Naive thymus-derived CD8-positive, alpha-beta T cell (primary cell): ENCODE results near the gene RAPGEF1. TPM values are rescaled to one million over a fixed set of nuclear protein-coding genes. Genes with fewer than 3 reads are reported as not detected.
A peak's percentile ranks its signal among the peaks of the same experiment; 100 is the strongest.
"Not testable (repeated sequence)": the region's sequence is repeated elsewhere in the genome, so short reads cannot be mapped to it uniquely, and the experiment has no call there.

Source experiments
- ATAC-seq, 2 donors: fragments of 150-1000 bp; cut with Tn5 transposase in 1 of 2; sonication (Bioruptor Pico), chemical (Tn5 transposase) in 1 of 2; 1 replicate in 1 of 2; 2 replicates in 1 of 2; pipeline ENCODE4 v1.10.0; 2021; ENCODE audit warnings: mild to moderate bottlenecking in 2 of 2, moderate library complexity in 2 of 2
- POLR2A ChIA-PET: fragments of 350-600 bp; sonication (Branson Sonifier 250); formaldehyde crosslinking; loops from one replicate; lab custom pipeline; 2021; ENCODE audit warnings: antibody characterized with exemption; lab: Charles Lee
- DNase-seq, 10 donors: peaks; one replicate each; pipeline versions ENCODE4 v3.0.0 to v3.0.0-alpha.2; 2020 to 2022
- H3K27ac Mint-ChIP-seq, 10 donors: one replicate each; pipeline ENCODE4 v1.8.0; 2020 to 2022; ENCODE audit warnings: mild to moderate bottlenecking in 10 of 10, mixed read lengths in 10 of 10, moderate library complexity in 4 of 10, inconsistent platforms in 1 of 10
- H3K27me3 Mint-ChIP-seq, 5 donors: one replicate each; pipeline ENCODE4 v1.8.0; 2021 to 2022; ENCODE audit warnings: mixed read lengths in 5 of 5
- H3K36me3 Mint-ChIP-seq, 3 donors: one replicate each; pipeline ENCODE4 v1.8.0; 2020 to 2022; ENCODE audit warnings: mixed read lengths in 3 of 3, mild to moderate bottlenecking in 2 of 3, inconsistent platforms in 1 of 3
- H3K4me1 Mint-ChIP-seq, 4 donors: one replicate each; pipeline ENCODE4 v1.8.0; 2021 to 2022; ENCODE audit warnings: mixed read lengths in 4 of 4
- H3K4me3 Mint-ChIP-seq, 10 donors: one replicate each; pipeline ENCODE4 v1.8.0; 2020 to 2022; ENCODE audit warnings: mild to moderate bottlenecking in 10 of 10, mixed read lengths in 10 of 10, moderate library complexity in 6 of 10, inconsistent platforms in 1 of 10
- H3K9me3 Mint-ChIP-seq, 9 donors: one replicate each; pipeline ENCODE4 v1.8.0; 2020 to 2022; ENCODE audit warnings: mixed read lengths in 9 of 9, mild to moderate bottlenecking in 3 of 9, inconsistent platforms in 1 of 9, moderate library complexity in 1 of 9
- polyA plus RNA-seq, 3 donors: library from polyadenylated mRNA; unstranded; fragments of 300-500 nt; fragmentation: Illumina TruSeq; gene quantifications; one replicate each; pipeline ENCODE4 v1.2.3, GENCODE V29; 2021
- total RNA-seq, 8 experiments: library from RNA in 2 of 8; stranded (reverse) in 2 of 8; gene quantifications; one replicate each; pipeline ENCODE4 v1.2.3 and lab custom pipeline; 2021 to 2026

Gene RAPGEF1
- total and polyA plus RNA-seq, 5 experiments from 2014 or later, result 1.6 to 94.7 (median 9.0) TPM

- no peak for DNase-seq
These were observed 67.4 kb downstream of the RAPGEF1 start for GRCh38 chr9:131672451-131672850.

GRCh38 chr9:131671133-131671520, 68.7 kb downstream of the RAPGEF1 start:
- Mint-ChIP-seq H3K4me1 (peaks cover 40 to 97% (median 77%) of the 10 kb centered on the region in 4 donors), H3K4me3 (peak overlapping the region in 5 of 10 donors; percentile 9 to 43 (median 42)), H3K9me3 (no peaks in the 10 kb centered on the region), H3K36me3 (peaks cover 0 to 2% (median 0%) of the 10 kb centered on the region in 3 donors), H3K27me3 (no peaks in the 10 kb centered on the region), H3K27ac (peak overlapping the region; percentile 13 to 96 (median 80))
- POLR2A ChIA-PET, result no interaction called here
- no peak for ATAC-seq
- DNase-seq, result no peak

More at GRCh38 chr9:131672451-131672850, 67.4 kb downstream of the RAPGEF1 start:
- Mint-ChIP-seq H3K27ac (peak overlapping the region in 5 of 10 donors; percentile 41 to 96 (median 60)), H3K9me3 (no peaks in the 10 kb centered on the region), H3K4me3 (no peak overlapping the region), H3K36me3 (peaks cover 0 to 2% (median 0%) of the 10 kb centered on the region in 3 donors), H3K4me1 (peaks cover 49 to 97% (median 79%) of the 10 kb centered on the region in 4 donors), H3K27me3 (no peaks in the 10 kb centered on the region)
- POLR2A ChIA-PET, result no interaction called here
- ATAC-seq, result no peak

- ATAC-seq (no peak), DNase-seq (peak in 1 of 10 donors; percentile 7)
- Mint-ChIP-seq H3K9me3 (no peaks in the 10 kb centered on the region), H3K4me3 (peak overlapping the region in 8 of 10 donors; percentile 4 to 45 (median 42)), H3K4me1 (peaks cover 37 to 97% (median 75%) of the 10 kb centered on the region in 4 donors), H3K27me3 (no peaks in the 10 kb centered on the region), H3K36me3 (peaks cover 0 to 2% (median 0%) of the 10 kb centered on the region in 3 donors), H3K27ac (peak overlapping the region; percentile 67 to 99 (median 91))
- POLR2A ChIA-PET, result no interaction called here
These were observed 69.4 kb downstream of the RAPGEF1 start for GRCh38 chr9:131670247-131671132.

DNA sequence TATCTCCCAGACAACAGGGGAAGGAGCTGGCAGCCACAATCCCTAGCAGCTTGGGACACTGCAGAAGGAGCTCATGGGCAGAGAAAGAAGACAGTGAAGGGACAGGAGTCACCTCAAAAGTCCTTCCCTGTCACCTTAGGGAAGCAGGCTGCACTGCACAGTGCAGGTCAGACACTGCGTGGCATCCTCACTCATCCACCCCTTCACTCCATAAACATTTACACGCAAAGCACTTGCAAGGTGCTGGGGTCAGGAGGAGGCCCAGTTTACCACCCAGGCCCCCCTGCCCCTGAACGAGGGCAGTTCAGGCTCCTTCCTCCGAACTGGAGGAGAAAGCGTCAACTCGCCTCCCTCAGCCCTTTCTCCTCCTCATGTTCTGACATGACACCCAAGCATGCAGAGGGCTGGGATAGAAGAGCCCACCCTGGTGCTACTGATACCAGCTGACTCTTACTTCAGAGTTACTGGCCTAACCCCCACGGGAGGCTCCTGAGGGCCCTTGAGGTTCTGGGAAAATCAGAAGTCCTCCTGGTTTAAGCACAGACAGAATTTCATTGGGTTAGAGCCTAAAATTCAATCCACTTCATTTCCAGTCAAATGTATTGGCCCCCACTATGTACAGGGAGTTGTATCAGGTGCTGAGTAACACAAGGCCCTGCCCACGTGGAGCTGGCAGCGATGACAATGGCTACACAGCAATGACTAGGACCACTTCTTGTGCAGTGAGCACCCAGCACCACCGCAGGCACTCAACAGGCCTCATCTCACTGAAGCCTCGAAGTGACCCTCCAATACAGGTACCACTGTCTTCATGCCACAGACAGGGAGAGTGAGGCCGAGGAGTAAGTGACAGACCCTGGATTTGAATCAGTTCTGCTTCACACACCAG, 70.4 kb downstream of the RAPGEF1 start:
- Mint-ChIP-seq H3K4me3 (peak overlapping the region in 9 of 10 donors; percentile 64 to 89 (median 80)), H3K36me3 (peaks cover 0 to 2% (median 0%) of the 10 kb centered on the region in 3 donors), H3K27ac (peak overlapping the region; percentile 92 to 99 (median 96)), H3K4me1 (peaks cover 39 to 96% (median 72%) of the 10 kb centered on the region in 4 donors), H3K9me3 (no peaks in the 10 kb centered on the region), H3K27me3 (no peaks in the 10 kb centered on the region)
- ATAC-seq, result peak in 1 of 2 donors; percentile 1
- DNase-seq, result no peak
- POLR2A ChIA-PET, result interaction anchor here (0.6 to 2.1 kb wide), 6 partner anchors 9 to 425 kb away, joined by 3 to 10 read pairs (median 4); no protein-coding TSS in a partner anchor

GRCh38 chr9:131668439-131669268, 71.2 kb downstream of the RAPGEF1 start:
- POLR2A ChIA-PET, result interaction anchor here (0.6 to 2.1 kb wide), 6 partner anchors 8 to 73 kb away, joined by 3 to 10 read pairs (median 4); no protein-coding TSS in a partner anchor
- Mint-ChIP-seq H3K27me3 (no peaks in the 10 kb centered on the region), H3K4me3 (peak overlapping the region; percentile 60 to 89 (median 78)), H3K27ac (peak overlapping the region; percentile 92 to 99 (median 96)), H3K9me3 (no peaks in the 10 kb centered on the region), H3K4me1 (peaks cover 38 to 95% (median 72%) of the 10 kb centered on the region in 4 donors), H3K36me3 (no peaks in the 10 kb centered on the region)
- ATAC-seq (peak; percentile 71 to 83), DNase-seq (peak; percentile 18 to 79 (median 46))

- H3K36me3 Mint-ChIP-seq, result peaks cover 0 to 1% (median 0%) of the 10 kb centered on the region in 3 donors
- ATAC-seq, result peak; percentile 0 to 3
- H3K9me3 Mint-ChIP-seq, result no peaks in the 10 kb centered on the region
- POLR2A ChIA-PET, result interaction anchor here (1.0 to 2.1 kb wide), 5 partner anchors 12 to 396 kb away, joined by 3 to 10 read pairs (median 4); no protein-coding TSS in a partner anchor
- DNase-seq, result no peak
- peaks cover 40 to 95% (median 75%) of the 10 kb centered on the region in 4 donors for H3K4me1 Mint-ChIP-seq
- peak overlapping the region in 9 of 10 donors; percentile 60 to 89 (median 80) for H3K4me3 Mint-ChIP-seq
- H3K27ac Mint-ChIP-seq, result peak overlapping the region; percentile 63 to 99 (median 96)
- no peaks in the 10 kb centered on the region for H3K27me3 Mint-ChIP-seq
These were observed 71.8 kb downstream of the RAPGEF1 start for GRCh38 chr9:131668057-131668438.

GRCh38 chr9:131667576-131667975, 72.3 kb downstream of the RAPGEF1 start:
- H3K36me3 Mint-ChIP-seq, result peaks cover 0 to 3% (median 0%) of the 10 kb centered on the region in 3 donors
- POLR2A ChIA-PET, result interaction anchor here (1.0 to 2.1 kb wide), 4 partner anchors 11 to 396 kb away, joined by 3 to 10 read pairs (median 5); no protein-coding TSS in a partner anchor
- no peak for ATAC-seq
- no peaks in the 10 kb centered on the region for H3K9me3 Mint-ChIP-seq
- H3K27me3 Mint-ChIP-seq, result no peaks in the 10 kb centered on the region
- peak overlapping the region in 9 of 10 donors; percentile 57 to 80 (median 74) for H3K4me3 Mint-ChIP-seq
- H3K27ac Mint-ChIP-seq, result peak overlapping the region; percentile 63 to 96 (median 86)
- H3K4me1 Mint-ChIP-seq, result peaks cover 42 to 95% (median 78%) of the 10 kb centered on the region in 4 donors
- no peak for DNase-seq

DNA sequence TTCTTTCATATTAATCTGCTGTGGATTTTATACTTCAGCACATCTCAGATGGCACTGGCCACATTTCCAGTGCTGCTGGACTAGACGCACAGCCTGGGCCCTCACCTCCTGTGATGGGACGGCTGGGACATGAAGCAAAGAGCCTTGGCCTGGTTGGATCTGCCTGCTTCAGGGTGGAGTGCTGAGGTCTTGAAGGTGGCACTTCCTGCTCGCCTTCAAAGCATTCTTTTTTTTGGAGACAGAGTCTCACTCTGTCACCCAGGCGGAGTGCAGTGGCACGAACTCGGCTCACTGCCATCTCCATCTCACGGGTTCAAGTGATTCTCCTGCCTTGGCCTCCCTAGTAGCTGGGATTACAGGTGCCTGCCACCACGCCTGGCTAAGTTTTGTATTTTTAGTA, 73.1 kb downstream of the RAPGEF1 start:
- POLR2A ChIA-PET, result interaction anchor here (0.6 to 1.5 kb wide), 4 partner anchors 10 to 395 kb away, joined by 3 to 5 read pairs (median 4); no protein-coding TSS in a partner anchor
- no peaks in the 10 kb centered on the region for H3K9me3 Mint-ChIP-seq
- H3K4me1 Mint-ChIP-seq, result peaks cover 46 to 94% (median 81%) of the 10 kb centered on the region in 4 donors
- H3K27me3 Mint-ChIP-seq, result no peaks in the 10 kb centered on the region
- peak overlapping the region in 9 of 10 donors; percentile 5 to 78 (median 72) for H3K4me3 Mint-ChIP-seq
- peak overlapping the region; percentile 69 to 96 (median 86) for H3K27ac Mint-ChIP-seq
- peaks cover 0 to 3% (median 0%) of the 10 kb centered on the region in 3 donors for H3K36me3 Mint-ChIP-seq
- ATAC-seq (peak; percentile 12 to 37), DNase-seq (peak in 3 of 10 donors; percentile 16 to 27 (median 24))

GRCh38 chr9:131666029-131666428, 73.8 kb downstream of the RAPGEF1 start:
- POLR2A ChIA-PET, result interaction anchor here (0.7 to 1.5 kb wide), 3 partner anchors 10 to 226 kb away, joined by 3 to 5 read pairs (median 4); no protein-coding TSS in a partner anchor
- H3K4me3 Mint-ChIP-seq, result peak overlapping the region in 2 of 10 donors; percentile 7 to 23

DNA sequence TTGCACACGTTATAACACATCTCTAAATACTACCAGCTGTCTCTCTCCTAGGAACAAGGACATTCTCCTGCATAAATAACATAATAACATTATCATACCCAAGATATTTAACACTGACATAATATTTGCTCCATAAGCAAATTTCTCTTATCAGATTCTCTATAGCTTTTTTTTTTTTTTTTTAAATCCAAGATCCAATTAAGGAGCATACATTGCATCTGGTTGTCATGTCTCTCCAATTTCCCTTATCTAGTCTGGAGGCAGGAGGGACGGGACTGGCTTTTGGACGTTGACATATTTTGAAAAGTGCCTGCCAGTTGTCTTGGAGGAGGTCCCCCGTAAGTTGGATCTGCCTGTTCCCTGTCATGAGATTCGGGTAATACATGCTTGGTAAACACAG, 76.6 kb downstream of the RAPGEF1 start:
- Mint-ChIP-seq H3K9me3 (no peaks in the 10 kb centered on the region), H3K27ac (peak overlapping the region in 4 of 10 donors; percentile 6 to 79 (median 54)), H3K36me3 (peaks cover 0 to 3% (median 0%) of the 10 kb centered on the region in 3 donors), H3K4me3 (no peak overlapping the region), H3K27me3 (no peaks in the 10 kb centered on the region), H3K4me1 (peaks cover 32 to 84% (median 66%) of the 10 kb centered on the region in 4 donors)
- ATAC-seq (no peak), DNase-seq (no peak)
- POLR2A ChIA-PET, result no interaction called here

More at GRCh38 chr9:131666029-131666428, 73.8 kb downstream of the RAPGEF1 start:
- H3K4me1 Mint-ChIP-seq, result peaks cover 40 to 92% (median 77%) of the 10 kb centered on the region in 4 donors
- peak overlapping the region in 5 of 10 donors; percentile 13 to 91 (median 75) for H3K27ac Mint-ChIP-seq
- H3K36me3 Mint-ChIP-seq, result peaks cover 0 to 3% (median 0%) of the 10 kb centered on the region in 3 donors
- DNase-seq (no peak), ATAC-seq (no peak)
- no peaks in the 10 kb centered on the region for H3K9me3 Mint-ChIP-seq
- no peaks in the 10 kb centered on the region for H3K27me3 Mint-ChIP-seq

GRCh38 chr9:131662289-131662621, 77.6 kb downstream of the RAPGEF1 start:
- ATAC-seq, DNase-seq, H3K36me3 Mint-ChIP-seq, H3K27me3 Mint-ChIP-seq, H3K9me3 Mint-ChIP-seq: not testable (repeated sequence)
- H3K4me3 Mint-ChIP-seq, result peak overlapping the region in 2 of 10 donors; percentile 24 to 34
- peak overlapping the region in 9 of 10 donors; percentile 6 to 79 (median 40) for H3K27ac Mint-ChIP-seq
- POLR2A ChIA-PET, result interaction anchor here (0.6 kb wide), 1 partner anchor 977 kb away, joined by 3 read pairs; no protein-coding TSS in a partner anchor
- peaks cover 34 to 85% (median 67%) of the 10 kb centered on the region in 4 donors for H3K4me1 Mint-ChIP-seq
